K562 (cell line): Measurements from ENCODE around the gene LYPD4. TPM values are rescaled to one million over a fixed set of nuclear protein-coding genes. Genes with fewer than 3 reads are reported as not detected.

Experiments used
- ATAC-seq: fragments of 200-7000 bp; cut with Tn5 transposase; 3 replicates; pipeline ENCODE4 v1.9.1; 2020; ENCODE audit warnings: moderate library complexity
- BruUV-seq: library from RNA; stranded (reverse); fragments of 400-500 nt; replicated peaks from 2 replicates; lab custom pipeline; 2021; lab: Mats Ljungman, UMichigan
- CTCF ChIA-PET: fragments of 300-600 bp; formaldehyde crosslinking; extraction: SDS; loops from one replicate; lab custom pipeline; 2021; ENCODE audit warnings: low intra/inter-chr PET ratio; lab: Yijun Ruan, JAX
- POLR2A ChIA-PET: fragments of 300-600, 350-650 bp; sonication (Branson Sonifier 250); formaldehyde crosslinking; extraction: SDS; loops from one replicate; lab custom pipeline; 2021; ENCODE audit warnings: antibody characterized with exemption, inconsistent platforms; lab: Yijun Ruan, JAX
- DNase-seq, 4 experiments: peaks; one replicate each; pipeline versions ENCODE4 v3.0.0 to v3.0.0-alpha.2; 2011 to 2018; ENCODE audit warnings: low spot score in 3 of 4, mixed read lengths in 3 of 4; ENCODE audit errors: extremely low read depth in 1 of 4
- FAIRE-seq: peaks from 2 replicates; lab custom pipeline; 2011; peaks lifted over from hg19 to GRCh38; lab: Jason Lieb, UNC
- H2AFZ ChIP-seq: 2 replicates; pipeline ENCODE4 v1.6.0; 2011; ENCODE audit warnings: low read depth, low read length, control low read depth, inconsistent platforms
- H3K27ac ChIP-seq: fragments of 200-600 bp; 3 replicates; pipeline ENCODE4 v1.8.0; 2011; ENCODE audit warnings: low read depth, mild to moderate bottlenecking, control low read depth, inconsistent platforms, low read length, moderate library complexity, mixed read lengths; ENCODE audit errors: extremely low read depth
- H3K27me3 ChIP-seq, 2 experiments: fragments of 300-600 bp in 1 of 2; 2 replicates in 1 of 2; 3 replicates in 1 of 2; pipeline versions ENCODE4 v1.6.0 to v1.8.0; 2011; ENCODE audit warnings: inconsistent platforms in 2 of 2, low read length in 2 of 2, mild to moderate bottlenecking in 1 of 2, mixed read lengths in 1 of 2, moderate library complexity in 1 of 2; ENCODE audit not compliant: control insufficient read depth in 2 of 2, insufficient read depth in 2 of 2
- H3K36me3 ChIP-seq: fragments of 300-600 bp; 3 replicates; pipeline ENCODE4 v1.8.0; 2011; ENCODE audit warnings: mild to moderate bottlenecking, low read length, inconsistent platforms; ENCODE audit not compliant: control insufficient read depth, insufficient read depth
- H3K4me1 ChIP-seq, 2 experiments: fragments of 200-600 bp in 1 of 2; replicated peaks in 1 of 2; 2 replicates in 1 of 2; 3 replicates in 1 of 2; pipeline versions ENCODE4 v1.5.1 to v1.8.0; 2011; ENCODE audit warnings: inconsistent platforms in 2 of 2, low read length in 2 of 2, mild to moderate bottlenecking in 1 of 2, mixed read lengths in 1 of 2, moderate library complexity in 1 of 2; ENCODE audit not compliant: control insufficient read depth in 2 of 2, insufficient read depth in 2 of 2
- H3K4me2 ChIP-seq: 2 replicates; pipeline ENCODE4 v1.6.1; 2011; ENCODE audit warnings: low read length, control low read depth, inconsistent platforms, mixed read lengths; ENCODE audit not compliant: insufficient read depth
- H3K4me3 ChIP-seq: fragments of 200-600 bp; sonication (generic), shearing (Covaris generic); 2 replicates; pipeline ENCODE4 v1.5.1; 2016; ENCODE audit warnings: control low read depth, inconsistent platforms
- H3K79me2 ChIP-seq: fragments of 200-600 bp; 3 replicates; pipeline ENCODE4 v1.8.0; 2011; ENCODE audit warnings: low read length, inconsistent platforms; ENCODE audit not compliant: control insufficient read depth, insufficient read depth
- H3K9ac ChIP-seq, 2 experiments: 2 replicates each; pipeline versions ENCODE4 v1.6.0 to v1.6.1; 2011; ENCODE audit warnings: low read depth in 2 of 2, low read length in 2 of 2, control low read depth in 1 of 2, inconsistent platforms in 1 of 2, mild to moderate bottlenecking in 1 of 2, mixed read lengths in 1 of 2; ENCODE audit not compliant: insufficient read depth in 1 of 2
- H3K9me1 ChIP-seq: one replicate; pipeline ENCODE4 v1.6.0; 2011; ENCODE audit warnings: inconsistent platforms, mild to moderate bottlenecking, low read length, moderate library complexity; ENCODE audit not compliant: control insufficient read depth, insufficient read depth
- H3K9me3 ChIP-seq: replicated peaks from 2 replicates; pipeline ENCODE4 v1.5.1; 2011; ENCODE audit warnings: low read depth, low read length, inconsistent platforms; ENCODE audit not compliant: control insufficient read depth, insufficient read depth
- H4K20me1 ChIP-seq: replicated peaks from 2 replicates; pipeline ENCODE4 v1.6.1; 2011; ENCODE audit warnings: low read length, inconsistent platforms, mixed read lengths; ENCODE audit not compliant: control insufficient read depth, insufficient read depth
- L3MBTL2 ChIP-seq: fragments of 450-650 bp; IDR thresholded peaks from 2 replicates; pipeline ENCODE4 v1.6.1; 2016; ENCODE audit warnings: mild to moderate bottlenecking, moderate library complexity
- TCF7L2 ChIP-seq: fragments of 150-350 bp; IDR thresholded peaks from 2 replicates; pipeline ENCODE4 v1.6.1; 2016; ENCODE audit warnings: low read depth, mild to moderate bottlenecking, low read length, moderate library complexity
- THRB ChIP-seq: fragments of 450-650 bp; formaldehyde crosslinking; conservative IDR thresholded peaks from 2 replicates; pipeline ENCODE4 v1.4.0; 2022; ENCODE audit warnings: mild to moderate bottlenecking, missing genetic modification characterization
- ZNF174 ChIP-seq: fragments of 250-450 bp; sonication (Bioruptor Pico); IDR thresholded peaks from 2 replicates; pipeline ENCODE4 v1.4.0; 2020; ENCODE audit warnings: mild to moderate bottlenecking
- WGBS: fragments of 100-300 bp; shearing (Covaris generic); methylation state at CpG from one replicate; pipeline ENCODE4 v1.1.6; 2016; ENCODE audit warnings: low coverage, mixed read lengths; ENCODE audit not compliant: insufficient coverage; ENCODE audit errors: missing lambda C conversion rate; 5-methylcytosine and 5-hydroxymethylcytosine counted together
- in situ Hi-C: fragments of 300-500 bp; cut with MboI; formaldehyde crosslinking; loops from 4 replicates; pipeline ENCODE4 v1.15.0; 2018; ENCODE audit warnings: inconsistent platforms, mixed read lengths
- intact Hi-C: fragments of 100-400 bp; cut with micrococcal nuclease; formaldehyde crosslinking; loops from 2 replicates; pipeline ENCODE4 v1.14.2; 2022
- polyA plus RNA-seq, 8 experiments: library from polyadenylated mRNA; depleted of rRNA in 4 of 8; stranded (reverse) in 5 of 8; unstranded in 3 of 8; fragments of >200 nt; fragmentation: Nextera tagmentation in 2 of 8; fragmentation: Illumina TruSeq in 1 of 8; extraction: Ambion mirVana in 2 of 8; extraction: Trizol in 1 of 8; gene quantifications; 2 replicates each; pipeline versions ENCODE4 v1.2.1 to v1.2.3, GENCODE V29; 2011 to 2014; ENCODE audit warnings: inconsistent platforms in 1 of 8, missing spikeins in 1 of 8
- total RNA-seq, 7 experiments: library from RNA; depleted of rRNA in 6 of 7; stranded (reverse); fragments of >200 nt in 6 of 7; fragmentation: Illumina TruSeq in 2 of 7; extraction: Trizol in 2 of 7; gene quantifications; 2 replicates each; pipeline versions ENCODE4 v1.2.1 to v1.2.3, GENCODE V29; 2011 to 2021; ENCODE audit warnings: low replicate concordance in 1 of 7

The LYPD4 gene
- total and polyA plus RNA-seq, 9 of the 15 experiments (the other 6 are each of a cell fraction or from before 2014, with no cell fraction given), result 0.11 TPM; not detected in 8

- FAIRE-seq (no peak), DNase-seq (no peak), ATAC-seq (no peak)
- Histone ChIP-seq H3K4me1 (peaks cover 22 to 31% of the 10 kb centered on the region in 2 experiments; a peak in 4 of 5 replicates), H3K4me2 (no peak overlapping the region), H3K27me3 (no peaks in the 10 kb centered on the region), H4K20me1 (no peaks in the 10 kb centered on the region), H3K9me1 (no peaks in the 10 kb centered on the region), H3K36me3 (no peaks in the 10 kb centered on the region), H3K9ac (no peak overlapping the region), H3K79me2 (no peaks in the 10 kb centered on the region), H2AFZ (no peak overlapping the region)
- intact Hi-C loops, result no loop called here
- ChIA-PET CTCF (no interaction called here), POLR2A (interaction anchor here (1.4 kb wide), 1 partner anchor 15 kb away, joined by 6 read pairs; the partner anchor contains the start of gene RPS19)
- no TSS peak for BruUV-seq
- WGBS, result 84% methylated on average over 6 of the region's 23 CpGs
- TF ChIP-seq THRB (CRISPR knock-in tag) (no peak), TCF7L2 (no peak)
- TF ChIP-seq, all 486 proteins: peak for 0
- in situ Hi-C loops, result no loop called here
- Histone ChIP-seq H3K9me3 (peaks cover 2% of the 10 kb centered on the region; the same call in 1 of the 2 replicates), H3K27ac (no peak overlapping the region), H3K4me3 (no peak overlapping the region)
These were observed 638 bp upstream of the LYPD4 start for GRCh38 chr19:41845051-41845590.

GRCh38 chr19:41845001-41845050, 343 bp upstream of the LYPD4 start, which contains the start of gene DMRTC2:
TSS of gene DMRTC2 (plus strand) at chr19:41845042. CDS start at chr19:41847429, 2,387 bp downstream.
- Histone ChIP-seq H3K79me2 (no peaks in the 10 kb centered on the region), H3K4me3 (no peak within 1 kb of the TSS), H3K27me3 (no peaks in the 10 kb centered on the region), H3K4me2 (no peak within 1 kb of the TSS), H2AFZ (no peak within 1 kb of the TSS), H3K9me3 (peaks cover 2% of the 10 kb centered on the region; the same call in 1 of the 2 replicates), H3K36me3 (no peaks in the 10 kb centered on the region), H3K4me1 (peaks cover 22 to 31% of the 10 kb centered on the region in 2 experiments; a peak in 4 of 5 replicates), H3K9ac (no peak within 1 kb of the TSS), H3K9me1 (no peaks in the 10 kb centered on the region), H3K27ac (no peak within 1 kb of the TSS), H4K20me1 (no peaks in the 10 kb centered on the region)
- in situ Hi-C loops, result no loop called here
- no peak for ATAC-seq
- 87% methylated on average over 3 of the region's 3 CpGs for WGBS
- ChIA-PET CTCF (no interaction called here), POLR2A (interaction anchor here (1.4 kb wide), 1 partner anchor 15 kb away, joined by 6 read pairs; the partner anchor contains the start of gene RPS19)
- no peak for DNase-seq
- no TSS peak for BruUV-seq
- intact Hi-C loops, result no loop called here
- TF ChIP-seq ZNF174 (CRISPR knock-in tag) (no peak), L3MBTL2 (0 out of 2 replicates have a peak, but pooled peaks have one; percentile 1)
- no peak for FAIRE-seq
